CD14-positive monocyte (primary cell): ENCODE results near the gene ESM1. TPM values are rescaled to one million over a fixed set of nuclear protein-coding genes. Genes with fewer than 3 reads are reported as not detected.

Experiments
- DNase-seq, 3 donors: peaks; one replicate each; pipeline ENCODE4 v3.0.0-alpha.2; 2011 to 2022
- H2AFZ ChIP-seq: 2 replicates; pipeline ENCODE4 v1.6.0; 2012; ENCODE audit warnings: mild to moderate bottlenecking, low read depth, low read length, inconsistent platforms; ENCODE audit not compliant: insufficient read depth, poor library complexity, severe bottlenecking
- H3K27ac ChIP-seq, 2 donors: 1 replicate in 1 of 2; 2 replicates in 1 of 2; pipeline ENCODE4 v1.5.1; 2012 to 2013; ENCODE audit warnings: low read length in 2 of 2, control low read depth in 1 of 2, inconsistent platforms in 1 of 2, low read depth in 1 of 2, mild to moderate bottlenecking in 1 of 2
- H3K27me3 ChIP-seq, 2 donors: one replicate each; pipeline versions ENCODE4 v1.6.0 to v1.6.1; 2011 to 2013; ENCODE audit warnings: low read length in 2 of 2; ENCODE audit not compliant: control insufficient read depth in 2 of 2, insufficient read depth in 2 of 2
- H3K36me3 ChIP-seq, 2 donors: replicated peaks in 1 of 2; 1 replicate in 1 of 2; 2 replicates in 1 of 2; pipeline versions ENCODE4 v1.5.1 to v1.6.1; 2012 to 2013; ENCODE audit warnings: low read length in 2 of 2, control low read depth in 1 of 2, inconsistent platforms in 1 of 2, mild to moderate bottlenecking in 1 of 2; ENCODE audit not compliant: insufficient read depth in 2 of 2, control insufficient read depth in 1 of 2
- H3K4me1 ChIP-seq, 2 donors: 1 replicate in 1 of 2; 2 replicates in 1 of 2; pipeline versions ENCODE4 v1.5.1 to v1.6.1; 2012 to 2013; ENCODE audit warnings: low read length in 2 of 2, control low read depth in 1 of 2, inconsistent platforms in 1 of 2, mild to moderate bottlenecking in 1 of 2, moderate library complexity in 1 of 2; ENCODE audit not compliant: insufficient read depth in 2 of 2, control insufficient read depth in 1 of 2
- H3K4me2 ChIP-seq: replicated peaks from 2 replicates; pipeline ENCODE3; 2012; ENCODE audit warnings: low read length, moderate library complexity, mild to moderate bottlenecking; ENCODE audit not compliant: poor library complexity, severe bottlenecking; ENCODE audit errors: extremely low read depth
- H3K4me3 ChIP-seq, 3 experiments: fragments of 200-600 bp in 1 of 3; sonication (generic) in 1 of 3; replicated peaks in 1 of 3; 1 replicate in 2 of 3; 2 replicates in 1 of 3; pipeline ENCODE4 v1.5.1; 2011 to 2013; ENCODE audit warnings: low read length in 3 of 3, mild to moderate bottlenecking in 3 of 3, control low read depth in 2 of 3, low read depth in 2 of 3, inconsistent platforms in 1 of 3, moderate library complexity in 1 of 3
- H3K79me2 ChIP-seq: 2 replicates; pipeline ENCODE4 v1.6.0; 2012; ENCODE audit warnings: mild to moderate bottlenecking, control low read depth, inconsistent platforms, low read length, moderate library complexity; ENCODE audit not compliant: insufficient read depth
- H3K9ac ChIP-seq: 2 replicates; pipeline ENCODE4 v1.6.0; 2017; ENCODE audit warnings: low read length, mild to moderate bottlenecking; ENCODE audit not compliant: insufficient read depth, poor library complexity, severe bottlenecking
- H3K9me3 ChIP-seq, 2 donors: replicated peaks in 1 of 2; 1 replicate in 1 of 2; 2 replicates in 1 of 2; pipeline versions ENCODE4 v1.5.1 to v1.6.1; 2012 to 2013; ENCODE audit warnings: low read length in 2 of 2, control low read depth in 1 of 2; ENCODE audit not compliant: control insufficient read depth in 1 of 2, insufficient read depth in 1 of 2
- H4K20me1 ChIP-seq: 2 replicates; pipeline ENCODE4 v1.6.0; 2012; ENCODE audit warnings: mild to moderate bottlenecking, low read length, control low read depth, moderate library complexity; ENCODE audit not compliant: insufficient read depth
- H3K27ac Mint-ChIP-seq, 7 donors: one replicate each; pipeline ENCODE4 v1.8.0; 2020; ENCODE audit warnings: mild to moderate bottlenecking in 7 of 7, mixed read lengths in 7 of 7, moderate library complexity in 6 of 7, inconsistent platforms in 2 of 7
- H3K27me3 Mint-ChIP-seq, 3 donors: one replicate each; pipeline ENCODE4 v1.8.0; 2021 to 2022; ENCODE audit warnings: low read depth in 3 of 3, mild to moderate bottlenecking in 3 of 3, mixed read lengths in 3 of 3, moderate library complexity in 3 of 3, inconsistent platforms in 1 of 3
- H3K36me3 Mint-ChIP-seq, 2 donors: one replicate each; pipeline ENCODE4 v1.8.0; 2020; ENCODE audit warnings: mixed read lengths in 2 of 2, inconsistent platforms in 1 of 2, mild to moderate bottlenecking in 1 of 2
- H3K4me1 Mint-ChIP-seq: one replicate; pipeline ENCODE4 v1.8.0; 2020; ENCODE audit warnings: mild to moderate bottlenecking, mixed read lengths
- H3K4me3 Mint-ChIP-seq, 2 donors: one replicate each; pipeline ENCODE4 v1.8.0; 2020; ENCODE audit warnings: mild to moderate bottlenecking in 2 of 2, mixed read lengths in 2 of 2, moderate library complexity in 1 of 2
- H3K9me3 Mint-ChIP-seq, 7 donors: one replicate each; pipeline ENCODE4 v1.8.0; 2020 to 2022; ENCODE audit warnings: mixed read lengths in 7 of 7, mild to moderate bottlenecking in 6 of 7, moderate library complexity in 6 of 7, inconsistent platforms in 2 of 7
- CTCF ChIP-seq: fragments of 200-600 bp; IDR thresholded peaks from one replicate; pipeline ENCODE4 v1.8.0; 2022; ENCODE audit warnings: antibody characterized with exemption, mild to moderate bottlenecking
- WGBS: methylation state at CpG from one replicate; pipeline ENCODE4 v1.1.5; 2013; ENCODE audit warnings: missing lambda C conversion rate; ENCODE audit not compliant: insufficient coverage; 5-methylcytosine and 5-hydroxymethylcytosine counted together
- intact Hi-C, 2 donors: fragments of 100-400 bp; cut with micrococcal nuclease; formaldehyde crosslinking; loops; one replicate each; pipeline versions ENCODE4 v1.15.0 to v1.15.1; 2023
- polyA plus RNA-seq, 3 donors: library from polyadenylated mRNA; depleted of rRNA in 1 of 3; unstranded in 2 of 3; stranded (reverse) in 1 of 3; fragments of 300-500 nt in 2 of 3; fragments of >200 nt in 1 of 3; fragmentation: Illumina TruSeq in 2 of 3; gene quantifications; 1 replicate in 2 of 3; 2 replicates in 1 of 3; pipeline ENCODE4 v1.2.3, GENCODE V29; 2012 to 2021

ESM1 gene
- polyA plus RNA-seq, 3 donors, result not detected

DNA sequence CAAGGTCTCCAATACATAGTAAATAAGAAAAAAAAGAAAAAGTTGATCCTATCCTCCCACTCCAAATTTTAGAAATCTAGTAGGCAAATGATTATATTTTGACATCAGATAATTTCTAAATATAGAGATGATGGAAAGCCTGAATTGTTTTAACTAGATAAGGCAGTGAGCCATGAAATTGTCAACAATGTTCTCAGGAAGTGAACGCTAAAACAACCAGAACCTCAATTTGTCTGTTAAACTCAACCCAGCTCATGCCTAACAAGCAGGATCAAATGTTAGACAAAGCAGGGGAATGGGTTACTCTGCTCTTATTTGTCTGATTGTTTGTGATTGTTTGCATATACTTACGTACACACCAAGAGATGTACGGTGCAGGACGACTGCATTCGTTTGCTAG, 49.2 kb downstream of the ESM1 start:
- Mint-ChIP-seq H3K9me3 (peaks cover 0 to 2% (median 0%) of the 10 kb centered on the region in 7 donors), H3K4me3 (no peak overlapping the region), H3K4me1 (no peaks in the 10 kb centered on the region), H3K36me3 (no peaks in the 10 kb centered on the region), H3K27me3 (peaks cover 2 to 14% (median 8%) of the 10 kb centered on the region in 3 donors), H3K27ac (no peak overlapping the region)
- no peaks in the 10 kb centered on the region for H3K79me2 ChIP-seq
- DNase-seq, result no peak
- H3K4me2 ChIP-seq, result no peak overlapping the region
- peaks cover 2% of the 10 kb centered on the region in 2 donors for H3K27me3 ChIP-seq
- no peak overlapping the region for H2AFZ ChIP-seq
- H3K9me3 ChIP-seq, result no peaks in the 10 kb centered on the region
- H3K27ac ChIP-seq, result no peak overlapping the region
- H3K4me1 ChIP-seq, result no peaks in the 10 kb centered on the region
- no peaks in the 10 kb centered on the region for H3K36me3 ChIP-seq
- H3K4me3 ChIP-seq, result no peak overlapping the region
- H3K9ac ChIP-seq, result no peak overlapping the region
- H4K20me1 ChIP-seq, result no peaks in the 10 kb centered on the region
- intact Hi-C loops, result no loop called here
- 97% methylated on average over 4 of the region's 5 CpGs for WGBS
- TF ChIP-seq CTCF, result no peak

GRCh38 chr5:54932789-54933188, 52.6 kb downstream of the ESM1 start:
- H3K4me3 Mint-ChIP-seq, result no peak overlapping the region

More at GRCh38 chr5:54932789-54933188, 52.6 kb downstream of the ESM1 start:
- H3K4me2 ChIP-seq, result no peak overlapping the region
- H3K9me3 ChIP-seq, result no peaks in the 10 kb centered on the region
- TF ChIP-seq CTCF, result no peak
- Mint-ChIP-seq H3K4me1 (no peaks in the 10 kb centered on the region), H3K9me3 (peaks cover 0 to 3% (median 0%) of the 10 kb centered on the region in 7 donors), H3K36me3 (no peaks in the 10 kb centered on the region), H3K27ac (no peak overlapping the region), H3K27me3 (peaks cover 2 to 13% (median 8%) of the 10 kb centered on the region in 3 donors)
- H3K27ac ChIP-seq, result no peak overlapping the region
- 60% methylated on average over 1 of the region's 6 CpGs for WGBS
- no peaks in the 10 kb centered on the region for H3K36me3 ChIP-seq
- no peak for DNase-seq
- intact Hi-C loops, result no loop called here
- no peak overlapping the region for H3K4me3 ChIP-seq
- no peaks in the 10 kb centered on the region for H4K20me1 ChIP-seq
- H3K27me3 ChIP-seq, result peaks cover 2% of the 10 kb centered on the region in 2 donors
- no peaks in the 10 kb centered on the region for H3K79me2 ChIP-seq
- no peaks in the 10 kb centered on the region for H3K4me1 ChIP-seq
- no peak overlapping the region for H2AFZ ChIP-seq
- no peak overlapping the region for H3K9ac ChIP-seq
